ENCODE results near the gene ZDHHC5.
"Not testable (repeated sequence)": the region's sequence is repeated elsewhere in the genome, so short reads cannot be mapped to it uniquely, and the experiment has no call there.

The ZDHHC5 gene

DNA sequence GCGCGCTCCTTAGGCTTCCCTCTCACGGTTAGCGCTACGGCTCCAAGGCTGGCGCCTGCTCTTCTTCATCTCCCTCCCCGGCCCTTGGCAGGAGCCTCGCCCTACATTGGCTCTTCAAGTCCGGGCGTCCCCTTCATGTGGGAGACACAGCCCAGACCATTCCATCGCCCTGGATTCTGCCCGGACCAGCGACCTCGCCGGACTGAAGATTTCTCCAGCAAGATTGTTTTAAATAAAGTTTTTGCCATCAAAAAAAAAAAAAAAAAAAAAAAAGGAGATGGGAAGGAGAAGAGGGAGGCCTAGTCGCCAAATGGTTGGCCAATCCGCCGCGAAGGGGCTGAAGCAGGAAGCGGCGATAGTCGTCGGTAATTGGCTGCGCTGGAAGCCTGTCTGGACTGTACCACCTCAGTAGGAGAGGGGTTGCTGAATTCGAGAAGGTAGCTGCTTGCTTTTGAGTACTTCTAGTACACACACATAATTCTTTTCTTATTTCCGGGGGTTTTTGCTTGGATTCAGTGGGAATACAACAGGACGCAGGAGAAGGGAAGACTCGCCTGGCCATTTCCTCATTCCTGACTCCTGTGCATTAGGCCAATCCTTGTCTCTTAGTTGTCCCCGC lies 688 bp upstream of the ZDHHC5 start:
- DNase-seq, result peak; percentile 96 to 100 (median 98)

DNA sequence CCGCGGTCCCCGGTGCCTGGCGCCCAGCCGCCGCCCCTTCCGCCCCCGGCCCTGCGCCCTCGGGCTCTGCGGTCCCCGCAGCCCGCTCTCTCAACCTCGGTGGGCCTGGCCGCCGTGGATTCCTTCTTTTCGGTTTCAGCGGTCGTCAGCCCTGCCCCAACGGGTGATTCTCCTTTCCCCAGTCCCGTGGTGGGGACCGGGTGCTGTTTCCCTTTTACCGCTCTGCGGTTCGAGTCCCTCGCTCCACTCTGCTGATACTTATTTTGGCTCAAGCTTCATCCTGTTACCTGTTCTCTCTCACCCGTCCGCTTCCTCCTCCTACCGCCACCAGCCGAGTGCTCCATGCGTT lies 494 bp downstream of the ZDHHC5 start:
- peak; percentile 55 to 70 (median 64) for DNase-seq

GRCh38 chr11:57674251-57674650 lies 6.3 kb downstream of the ZDHHC5 start:
- DNase-seq, result no peak

DNA sequence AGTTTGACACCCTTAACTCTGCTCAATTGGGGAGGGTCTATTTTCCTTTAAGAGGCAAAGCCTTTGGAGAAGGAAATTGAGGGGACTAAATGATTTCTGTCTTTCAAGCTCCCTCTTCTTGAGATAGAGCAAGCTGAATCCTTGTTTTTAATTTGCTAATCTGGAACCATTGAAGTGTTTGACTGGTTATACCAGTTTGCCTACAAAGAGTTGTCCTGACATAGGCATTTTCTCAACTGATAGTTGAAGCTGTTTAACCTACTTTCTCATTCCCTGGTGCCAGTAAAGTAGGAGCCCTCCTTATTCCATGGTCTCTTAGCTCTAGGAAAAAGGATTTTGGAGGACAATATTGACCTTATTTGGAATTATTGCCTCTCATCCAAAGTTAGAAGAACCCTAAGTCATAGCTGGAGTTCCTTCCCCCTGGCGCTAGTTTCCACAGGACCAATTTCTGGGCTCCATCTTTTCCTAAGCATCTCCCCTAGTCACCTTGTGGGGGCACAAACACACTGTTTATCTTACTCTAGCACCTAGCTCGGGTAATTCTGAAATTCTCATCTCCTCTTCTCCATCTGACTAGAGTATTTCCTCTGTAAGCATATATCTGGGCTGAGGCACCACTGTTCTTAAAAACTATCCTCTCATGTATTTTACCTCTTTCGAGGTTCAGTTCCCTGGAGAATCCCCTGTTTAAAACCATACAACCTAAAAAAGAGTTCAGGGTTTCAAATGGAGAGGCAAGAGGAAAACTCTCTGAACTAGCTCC lies 7.4 kb downstream of the ZDHHC5 start:
- no peak for DNase-seq

DNA sequence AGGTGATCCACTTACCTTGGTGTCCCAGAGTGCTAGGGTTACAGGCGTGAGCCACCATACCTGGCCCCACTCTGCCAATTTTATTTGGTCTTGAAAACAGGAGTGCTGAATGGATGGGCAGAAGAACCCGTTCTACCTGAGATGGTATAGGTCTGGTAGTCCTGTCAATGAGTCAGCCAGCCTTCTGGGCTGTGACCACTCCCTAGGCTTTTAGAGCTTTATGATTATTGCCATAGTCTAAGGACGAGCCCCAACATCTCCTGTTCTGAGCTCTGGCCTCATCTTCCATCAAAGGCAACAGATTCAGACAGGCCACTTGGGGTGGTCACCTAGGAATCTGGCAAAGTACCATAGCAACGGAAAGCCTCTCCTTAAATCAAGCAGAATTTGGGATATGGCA lies 11.5 kb downstream of the ZDHHC5 start:
- DNase-seq, result no peak

- peak in 1 of 4 experiments; percentile 16 for DNase-seq
These were observed 12.6 kb downstream of the ZDHHC5 start for GRCh38 chr11:57680552-57680874.

- DNase-seq, result no peak
These were observed 13.3 kb downstream of the ZDHHC5 start for GRCh38 chr11:57681168-57681567.

- not testable (repeated sequence) for DNase-seq
These were observed 22.6 kb downstream of the ZDHHC5 start for GRCh38 chr11:57690474-57690873.

- DNase-seq, result no peak
These were observed 31.0 kb downstream of the ZDHHC5 start for GRCh38 chr11:57698843-57699365.

GRCh38 chr11:57699813-57700212 lies 31.9 kb downstream of the ZDHHC5 start:
- DNase-seq, result no peak

DNA sequence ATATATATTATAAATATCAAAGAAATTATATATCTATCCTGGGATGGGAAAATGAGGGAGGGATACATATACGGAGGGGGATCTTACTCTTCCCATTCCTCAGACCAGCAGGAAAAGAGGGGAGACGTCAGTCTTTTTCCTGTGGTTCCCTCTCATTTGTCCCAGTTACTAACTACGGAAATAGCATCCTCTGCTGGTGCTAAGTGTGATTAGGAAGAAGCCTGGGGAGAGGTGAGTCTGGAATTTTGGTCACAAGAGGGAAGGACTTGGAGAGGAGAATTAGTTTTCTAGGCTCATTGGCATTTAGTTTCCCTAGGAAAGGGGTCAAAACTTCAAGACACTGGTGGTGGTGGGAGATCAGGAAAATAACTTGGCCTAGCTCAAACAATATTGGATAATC lies 32.5 kb downstream of the ZDHHC5 start:
- DNase-seq, result no peak

DNA sequence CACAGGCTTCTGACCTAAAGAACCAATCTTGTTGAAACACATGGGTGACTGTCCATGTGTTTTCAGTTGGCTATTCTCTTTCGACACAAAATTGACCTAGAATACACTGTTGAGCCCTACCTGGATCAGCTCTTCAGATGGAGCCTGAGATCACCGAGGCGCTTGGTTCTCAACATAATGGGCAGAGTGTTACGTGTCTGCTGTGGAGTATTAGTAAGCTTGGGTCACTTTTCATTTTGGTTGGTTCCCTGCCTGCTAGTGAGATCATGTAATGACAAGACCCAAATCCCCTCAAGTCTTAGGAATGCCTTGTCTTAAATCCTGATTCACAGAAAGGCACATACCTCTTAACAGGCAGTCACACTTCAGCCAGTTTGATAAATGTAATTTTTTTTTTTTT lies 35.4 kb downstream of the ZDHHC5 start:
- no peak for DNase-seq

DNA sequence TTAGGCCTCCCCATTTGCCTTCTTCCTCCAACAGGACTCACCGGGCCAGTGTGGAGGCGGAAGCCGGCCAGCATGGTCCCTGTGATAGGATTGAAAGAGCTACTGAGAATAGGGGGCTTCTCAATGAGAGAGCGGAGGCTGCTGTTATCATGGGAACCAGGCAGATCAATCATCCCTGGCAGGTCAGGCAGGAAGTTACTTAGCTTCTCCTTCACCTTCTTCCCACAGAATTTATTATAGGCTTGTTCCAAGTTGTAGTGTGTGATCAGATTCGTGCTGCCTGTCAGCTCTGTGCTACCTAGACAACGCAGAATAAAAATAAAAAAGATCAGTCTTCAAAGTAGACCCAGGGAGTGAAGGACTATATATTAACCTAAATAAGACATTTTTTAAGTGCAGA lies 37.0 kb downstream of the ZDHHC5 start:
- no peak for DNase-seq

DNA sequence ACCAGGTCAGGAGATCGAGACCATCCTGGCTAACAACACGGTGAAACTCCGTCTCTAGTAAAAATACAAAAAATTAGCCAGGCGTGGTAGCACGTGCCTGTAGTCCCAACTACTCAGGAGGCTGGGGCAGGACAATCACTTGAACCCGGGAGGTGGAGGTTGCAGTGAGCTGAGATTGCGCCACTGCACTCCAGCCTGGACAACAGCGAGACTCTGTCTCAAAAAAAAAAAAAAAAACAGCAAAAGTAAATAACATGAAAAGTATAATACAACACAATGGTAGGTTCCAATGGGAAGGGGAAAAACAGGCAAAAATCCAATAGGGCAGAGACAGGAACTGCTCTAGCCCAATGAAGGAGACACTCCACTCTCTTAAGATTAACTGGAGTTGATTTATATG lies 37.5 kb downstream of the ZDHHC5 start:
- DNase-seq, result not testable (repeated sequence)

GRCh38 chr11:57709802-57710367 lies 42.0 kb downstream of the ZDHHC5 start:
- DNase-seq, result no peak

- DNase-seq, result peak; percentile 41 to 78 (median 72)
These were observed 43.7 kb downstream of the ZDHHC5 start, which contains the start of gene MED19 for GRCh38 chr11:57711414-57712255. Gene MED19, minus strand, starts transcription at chr11:57712215. Its CDS starts 36 bp downstream, at chr11:57712179.

DNA sequence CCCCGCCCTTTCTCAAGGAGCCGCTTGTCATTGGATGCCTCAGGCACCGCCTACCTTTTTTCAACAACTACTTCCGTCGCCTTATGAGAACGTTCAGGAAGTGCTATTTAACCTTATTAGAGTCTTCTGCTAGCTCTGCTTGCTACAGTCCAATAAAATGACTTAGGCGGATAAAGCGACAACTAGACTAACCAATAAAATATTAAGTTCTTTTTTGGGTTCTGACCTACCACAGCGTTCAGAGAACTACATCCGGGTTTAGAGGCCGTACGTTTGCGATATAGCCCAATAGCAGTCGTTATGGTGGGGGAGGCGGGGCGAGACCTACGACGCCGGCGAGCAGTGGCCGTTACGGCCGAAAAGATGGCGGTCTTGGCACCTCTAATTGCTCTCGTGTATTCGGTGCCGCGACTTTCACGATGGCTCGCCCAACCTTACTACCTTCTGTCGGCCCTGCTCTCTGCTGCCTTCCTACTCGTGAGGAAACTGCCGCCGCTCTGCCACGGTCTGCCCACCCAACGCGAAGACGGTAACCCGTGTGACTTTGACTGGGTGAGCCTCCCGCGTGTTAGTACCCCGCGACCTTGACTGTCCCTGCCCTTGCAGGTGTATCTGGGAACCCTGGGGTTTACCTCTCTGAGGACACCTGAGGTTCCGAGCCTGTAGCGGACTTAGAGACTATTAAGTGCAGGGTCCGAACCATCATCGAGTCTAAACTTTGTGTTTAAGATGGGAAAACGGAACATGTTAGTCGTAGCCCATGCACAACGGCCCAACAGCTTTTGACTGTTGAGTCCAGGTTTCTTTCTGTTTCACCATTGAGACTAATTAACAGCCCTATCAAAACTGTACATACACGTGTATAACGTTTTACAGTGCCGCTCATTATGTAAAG lies 44.6 kb downstream of the ZDHHC5 start, which contains the start of gene TMX2:
Gene TMX2, plus strand, starts transcription at position 338 of the 895 bp plus-strand sequence. Its CDS starts 26 bp downstream, at position 364.
- DNase-seq, result peak; percentile 95 to 99 (median 96)

DNA sequence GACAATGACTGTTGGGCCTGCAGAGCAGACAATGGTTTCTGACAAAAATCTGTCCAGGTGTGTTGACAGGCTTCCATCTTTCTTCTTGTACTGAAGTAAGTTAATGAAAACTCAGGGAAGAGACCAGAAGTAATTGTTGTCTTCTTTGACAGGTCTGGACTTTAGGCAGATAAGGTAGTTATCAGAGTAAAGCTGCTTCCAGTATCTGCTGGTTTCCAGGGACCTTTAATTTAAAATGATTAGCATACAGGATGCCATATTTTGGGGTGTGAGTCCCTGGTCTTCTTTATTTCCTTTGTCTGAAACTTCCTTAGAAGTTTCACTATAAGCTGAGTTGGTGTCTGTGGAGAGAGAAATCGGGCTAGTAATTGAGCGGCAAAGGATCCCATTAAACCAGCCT lies 45.9 kb downstream of the ZDHHC5 start:
- DNase-seq, result no peak

DNA sequence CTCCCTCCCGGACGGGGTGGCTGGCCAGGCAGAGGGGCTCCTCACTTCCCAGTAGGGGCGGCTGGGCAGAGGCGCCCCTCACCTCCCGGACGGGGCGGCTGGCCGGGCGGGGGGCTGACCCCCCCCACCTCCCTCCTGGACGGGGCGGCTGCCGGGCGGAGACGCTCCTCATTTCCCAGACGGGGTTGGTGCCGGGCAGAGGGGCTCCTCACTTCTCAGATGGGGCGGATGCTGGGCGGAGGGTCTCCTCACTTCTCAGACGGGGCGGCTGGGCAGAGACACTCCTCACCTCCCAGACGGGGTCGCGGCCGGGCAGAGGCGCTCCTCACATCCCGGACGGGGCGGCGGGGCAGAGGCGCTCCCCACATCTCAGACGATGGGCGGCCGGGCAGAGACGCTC lies 48.8 kb downstream of the ZDHHC5 start:
- DNase-seq, result not testable (repeated sequence)

- DNase-seq, result no peak
These were observed 59.3 kb downstream of the ZDHHC5 start for GRCh38 chr11:57727185-57727584.

DNA sequence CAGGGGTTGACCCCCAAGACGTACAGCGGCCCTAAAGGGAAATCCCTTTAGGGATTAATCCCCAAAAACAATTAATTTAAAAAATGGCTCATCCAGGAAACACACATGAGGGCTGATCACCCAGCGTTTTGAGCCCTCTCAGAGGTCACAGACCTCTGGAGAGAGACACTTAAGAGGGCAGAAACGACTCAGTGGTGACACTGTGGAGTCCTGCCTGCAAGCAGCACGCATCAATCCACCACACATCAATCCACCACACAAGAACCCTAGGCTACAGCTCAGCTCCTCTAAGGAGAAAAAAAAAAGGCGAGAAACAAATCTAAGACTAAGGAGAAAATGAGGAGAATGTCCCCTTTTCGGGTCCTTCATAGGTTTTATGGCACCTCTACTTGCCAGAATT lies 60.9 kb downstream of the ZDHHC5 start:
- no peak for DNase-seq

DNA sequence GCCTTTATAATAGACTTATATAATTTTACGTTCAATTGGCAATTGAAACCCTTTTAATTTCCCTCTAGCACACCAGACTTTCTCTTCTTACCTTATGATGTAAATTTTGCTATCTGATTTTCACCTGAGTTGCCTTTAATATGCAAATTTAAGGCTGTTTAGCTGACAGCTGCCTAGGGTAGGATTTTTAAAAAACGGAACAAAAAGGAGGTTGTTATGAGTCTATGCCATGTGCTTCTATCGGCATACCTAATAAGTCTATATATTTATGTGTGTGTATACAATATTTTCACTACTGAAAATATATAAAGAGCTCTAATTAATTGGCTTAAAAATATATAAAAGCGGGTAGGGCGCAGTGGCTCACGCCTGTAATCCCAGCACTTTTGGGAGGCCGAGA lies 61.6 kb downstream of the ZDHHC5 start:
- no peak for DNase-seq

Measured in suppressor macrophage (primary cell).